Fibroblast of pulmonary artery (primary cell): Measurements from ENCODE around the gene SEZ6L2.

Experiments
- DNase-seq: peaks from one replicate; pipeline ENCODE4 v3.0.0-alpha.2; 2010; ENCODE audit warnings: low read depth
- H3K4me3 ChIP-seq: replicated peaks from 2 replicates; pipeline ENCODE4 v1.5.1; 2011; ENCODE audit warnings: low read depth, mild to moderate bottlenecking, control low read depth, low read length, moderate library complexity
- TF ChIP-seq, protein P1 (sequence below): IDR thresholded peaks from 2 replicates; pipeline ENCODE4 v1.5.1; 2011; ENCODE audit warnings: mild to moderate bottlenecking, control low read depth, low read length, inconsistent platforms; ENCODE audit errors: missing control alignments

Gene SEZ6L2

DNA sequence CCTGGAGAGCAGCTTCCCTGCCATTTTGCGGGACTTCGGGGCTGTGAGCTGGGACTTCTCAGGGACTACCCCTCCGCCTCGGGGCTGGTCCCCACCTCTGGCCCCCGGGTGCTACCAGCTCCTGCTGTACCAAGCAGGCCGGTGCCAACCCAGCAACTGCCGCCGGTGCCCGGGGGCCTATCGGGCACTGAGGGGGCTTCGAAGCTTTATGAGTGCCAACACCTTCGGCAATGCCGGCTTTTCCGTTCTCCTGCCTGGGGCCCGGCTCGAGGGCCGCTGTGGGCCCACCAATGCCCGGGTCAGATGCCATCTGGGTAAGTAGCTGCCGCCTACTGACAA, 2.2 kb upstream of the SEZ6L2 start:
- peak overlapping the region; percentile 73 for H3K4me3 ChIP-seq
- TF ChIP-seq, protein P1, sequence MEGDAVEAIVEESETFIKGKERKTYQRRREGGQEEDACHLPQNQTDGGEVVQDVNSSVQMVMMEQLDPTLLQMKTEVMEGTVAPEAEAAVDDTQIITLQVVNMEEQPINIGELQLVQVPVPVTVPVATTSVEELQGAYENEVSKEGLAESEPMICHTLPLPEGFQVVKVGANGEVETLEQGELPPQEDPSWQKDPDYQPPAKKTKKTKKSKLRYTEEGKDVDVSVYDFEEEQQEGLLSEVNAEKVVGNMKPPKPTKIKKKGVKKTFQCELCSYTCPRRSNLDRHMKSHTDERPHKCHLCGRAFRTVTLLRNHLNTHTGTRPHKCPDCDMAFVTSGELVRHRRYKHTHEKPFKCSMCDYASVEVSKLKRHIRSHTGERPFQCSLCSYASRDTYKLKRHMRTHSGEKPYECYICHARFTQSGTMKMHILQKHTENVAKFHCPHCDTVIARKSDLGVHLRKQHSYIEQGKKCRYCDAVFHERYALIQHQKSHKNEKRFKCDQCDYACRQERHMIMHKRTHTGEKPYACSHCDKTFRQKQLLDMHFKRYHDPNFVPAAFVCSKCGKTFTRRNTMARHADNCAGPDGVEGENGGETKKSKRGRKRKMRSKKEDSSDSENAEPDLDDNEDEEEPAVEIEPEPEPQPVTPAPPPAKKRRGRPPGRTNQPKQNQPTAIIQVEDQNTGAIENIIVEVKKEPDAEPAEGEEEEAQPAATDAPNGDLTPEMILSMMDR, result no peak
- DNase-seq, result no peak

DNA sequence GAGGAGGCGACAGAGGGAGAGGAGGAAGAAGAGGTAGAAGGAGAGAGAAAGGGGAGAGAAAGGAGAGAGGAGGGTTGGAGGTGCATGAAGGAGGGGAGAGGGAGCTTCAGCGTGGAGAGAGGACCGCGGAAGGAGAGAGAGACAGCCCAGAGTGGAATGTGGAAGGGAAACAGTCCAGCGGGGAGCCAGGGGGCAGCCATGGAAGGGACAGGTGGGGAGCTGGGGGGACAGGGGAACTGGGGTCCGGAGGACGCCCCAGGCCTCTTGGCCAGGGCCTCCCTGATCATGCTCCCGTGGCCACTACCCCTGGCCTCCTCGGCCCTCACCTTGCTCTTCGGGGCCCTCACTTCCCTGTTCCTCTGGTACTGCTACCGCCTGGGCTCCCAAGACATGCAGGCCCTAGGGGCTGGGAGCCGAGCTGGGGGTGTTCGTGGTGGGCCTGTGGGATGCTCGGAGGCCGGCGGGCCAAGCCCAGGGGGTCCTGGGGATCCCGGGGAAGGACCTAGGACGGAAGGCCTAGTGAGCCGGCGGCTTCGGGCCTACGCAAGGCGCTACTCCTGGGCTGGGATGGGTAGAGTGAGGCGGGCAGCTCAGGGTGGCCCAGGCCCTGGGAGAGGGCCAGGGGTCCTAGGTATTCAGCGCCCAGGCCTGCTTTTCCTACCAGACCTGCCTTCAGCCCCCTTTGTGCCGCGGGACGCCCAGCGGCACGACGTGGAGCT, 1.7 kb upstream of the SEZ6L2 start:
- H3K4me3 ChIP-seq, result peak overlapping the region; percentile 73

DNA sequence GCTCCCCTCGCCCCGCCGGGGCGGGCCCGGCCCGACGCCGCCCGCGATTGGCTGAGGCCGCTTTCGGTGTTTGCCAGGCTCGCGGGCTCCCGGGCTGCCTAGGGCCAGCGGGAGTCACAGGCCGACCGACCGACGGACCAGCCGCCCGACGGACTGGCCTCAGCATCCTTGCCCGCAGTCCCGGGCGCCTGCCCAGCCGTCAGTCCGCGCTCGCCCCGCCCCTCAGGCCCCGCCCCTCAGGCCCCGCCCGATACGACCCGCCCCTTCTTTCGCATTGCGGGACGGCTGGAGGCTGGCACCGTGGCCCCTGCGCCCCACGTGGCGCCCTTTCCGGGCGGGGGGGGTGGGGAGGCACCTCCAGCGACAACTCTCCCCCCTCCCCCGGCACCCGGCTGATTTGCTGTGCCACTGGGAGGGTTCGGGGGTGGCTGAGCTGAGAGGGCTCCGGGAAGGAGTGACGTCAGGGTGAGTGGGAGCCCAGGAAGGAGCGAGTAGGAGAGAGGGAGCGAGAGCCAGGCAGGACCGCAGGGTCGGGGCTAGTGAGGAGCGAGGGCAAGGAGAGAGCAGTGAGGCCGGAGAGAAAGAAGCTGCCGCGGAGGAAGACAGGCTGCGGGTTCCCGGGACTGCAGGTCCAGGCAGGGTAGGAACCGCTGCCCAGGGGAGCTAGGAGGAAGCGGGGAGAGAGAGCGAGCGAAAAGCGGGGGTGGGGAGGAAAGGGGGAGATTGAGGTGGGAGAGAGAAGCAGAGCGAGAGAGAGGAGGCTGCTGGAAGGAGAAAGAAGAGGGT, 945 bp upstream of the SEZ6L2 start, which contains the start of gene ASPHD1:
Gene ASPHD1 (plus strand): TSS at position 387 of the 786 bp plus-strand sequence. CDS start 484 bp downstream, outside the sequence.
- TF ChIP-seq, protein P1, result no peak
- H3K4me3 ChIP-seq, result peak within 1 kb of the TSS; percentile 73
- peak; percentile 89 for DNase-seq

More for the DNA sequence above, 1.7 kb upstream of the SEZ6L2 start:
- TF ChIP-seq, protein P1, result no peak
- DNase-seq, result peak; percentile 25

DNA sequence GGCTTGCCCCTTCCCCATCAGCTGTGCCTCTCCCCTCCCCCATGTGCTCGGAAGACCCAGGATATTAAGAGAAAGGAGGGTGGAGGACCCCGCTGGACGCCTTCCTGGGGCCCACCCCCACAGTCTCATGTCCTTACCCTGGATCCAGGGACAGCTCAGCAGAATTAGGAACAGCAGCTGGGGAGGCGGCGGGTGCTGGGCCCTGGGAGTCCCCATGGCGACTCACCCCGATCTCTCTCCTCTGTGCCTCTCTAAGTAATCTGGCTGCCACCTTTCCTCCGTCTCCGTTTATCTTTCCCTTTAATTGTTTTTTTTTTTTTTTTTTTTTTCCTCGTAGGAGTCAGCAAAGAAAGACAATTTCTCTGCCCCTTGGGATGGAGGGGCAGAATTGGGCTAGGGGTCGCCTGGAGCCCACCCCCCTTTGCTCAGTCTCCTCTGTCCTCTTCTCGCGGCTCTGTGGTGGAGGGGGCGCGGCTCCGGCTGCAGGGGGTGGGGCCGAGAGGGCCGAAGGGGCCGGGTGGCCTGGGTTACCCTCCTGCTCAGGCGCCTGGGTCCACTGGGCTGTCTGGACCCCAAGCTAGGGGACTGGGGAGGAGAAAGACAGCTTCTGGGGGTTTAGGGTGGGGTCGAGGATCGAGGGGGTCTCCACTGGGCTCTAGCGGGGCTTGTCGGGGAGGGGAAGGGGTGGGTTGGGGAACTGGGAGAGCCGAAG, 390 bp downstream of the SEZ6L2 start:
- H3K4me3 ChIP-seq, result peak overlapping the region; percentile 73
- DNase-seq, result no peak
- TF ChIP-seq, protein P1, result no peak

DNA sequence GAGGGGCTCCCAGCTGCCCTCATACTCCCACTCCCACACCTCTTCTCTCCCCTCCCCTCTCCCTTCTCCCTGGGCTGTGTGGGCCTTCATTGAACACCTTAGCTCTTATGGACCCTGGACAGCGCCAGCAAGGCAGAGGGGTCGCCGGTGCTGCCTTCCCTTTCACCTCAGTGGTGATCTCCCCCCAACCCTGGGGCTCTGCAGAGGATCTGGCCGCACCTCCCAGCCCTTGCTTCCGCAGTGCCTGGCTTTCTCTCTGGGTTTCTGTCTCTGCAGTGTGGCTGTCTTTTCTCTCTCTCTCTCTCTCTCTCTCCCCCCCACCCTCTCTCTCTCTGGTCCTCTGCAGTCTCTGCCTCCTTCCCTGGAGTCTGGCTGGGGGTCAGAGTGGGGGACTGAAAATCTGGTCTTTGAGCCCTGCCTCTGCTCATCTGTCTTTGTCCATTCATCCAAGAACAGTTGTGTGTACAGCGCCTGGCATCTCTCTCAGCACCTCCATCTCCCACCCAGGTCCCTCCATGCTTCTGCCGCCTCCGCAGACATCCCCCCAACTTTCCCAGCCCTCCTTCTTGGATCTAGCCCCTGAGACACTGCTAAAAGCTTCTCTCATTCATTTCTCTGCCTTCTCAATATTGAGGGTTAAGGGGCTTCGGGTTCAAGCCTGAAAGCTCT, 1.1 kb downstream of the SEZ6L2 start:
- no peak for DNase-seq
- peak overlapping the region; percentile 73 for H3K4me3 ChIP-seq

DNA sequence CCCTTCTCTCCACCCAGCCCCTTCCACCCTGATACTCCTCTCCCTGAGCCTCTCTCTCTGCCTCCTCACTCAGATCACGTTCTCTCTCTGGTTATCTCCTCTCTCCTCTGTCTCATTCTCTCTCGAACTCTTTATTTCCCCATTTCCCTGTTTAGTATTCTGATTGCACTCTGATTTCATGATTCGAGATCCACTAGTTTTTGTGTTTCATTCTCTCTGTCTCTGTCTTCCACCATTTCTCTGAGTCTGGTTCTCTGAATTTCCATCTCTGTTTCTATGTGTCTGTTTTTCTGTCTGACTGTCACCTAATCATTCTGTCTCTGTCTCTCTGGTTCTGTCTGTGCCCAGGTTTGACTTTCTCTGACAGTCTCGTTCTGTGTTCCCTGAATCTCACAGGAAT, 2.0 kb downstream of the SEZ6L2 start:
- no peak for DNase-seq
- H3K4me3 ChIP-seq, result no peak overlapping the region
- TF ChIP-seq, protein P1, result no peak

More for the DNA sequence above, 1.1 kb downstream of the SEZ6L2 start:
- TF ChIP-seq, protein P1, result no peak
